Esophagus (tissue), 2 donors: ENCODE results near the gene EPN1. TPM values are rescaled to one million over a fixed set of nuclear protein-coding genes. Genes with fewer than 3 reads are reported as not detected.

ENCODE experiments used
- H3K27ac ChIP-seq, 2 donors: one replicate each; pipeline ENCODE4 v1.5.1; 2013; ENCODE audit warnings: low read depth in 2 of 2, mild to moderate bottlenecking in 2 of 2, inconsistent platforms in 1 of 2, low read length in 1 of 2, moderate library complexity in 1 of 2
- H3K27me3 ChIP-seq, 2 donors: one replicate each; pipeline ENCODE4 v1.6.1; 2013; ENCODE audit warnings: low read length in 2 of 2, control low read depth in 1 of 2, mild to moderate bottlenecking in 1 of 2; ENCODE audit not compliant: insufficient read depth in 2 of 2, control insufficient read depth in 1 of 2
- H3K36me3 ChIP-seq, 2 donors: one replicate each; pipeline ENCODE4 v1.6.1; 2013; ENCODE audit warnings: low read length in 1 of 2; ENCODE audit not compliant: control insufficient read depth in 2 of 2, insufficient read depth in 2 of 2
- H3K4me1 ChIP-seq, 2 donors: one replicate each; pipeline ENCODE4 v1.6.1; 2013; ENCODE audit warnings: low read length in 1 of 2; ENCODE audit not compliant: control insufficient read depth in 2 of 2, insufficient read depth in 2 of 2
- H3K4me3 ChIP-seq, 2 donors: one replicate each; pipeline ENCODE4 v1.5.1; 2013; ENCODE audit warnings: low read length in 2 of 2, mild to moderate bottlenecking in 2 of 2, low read depth in 1 of 2, moderate library complexity in 1 of 2
- H3K9me3 ChIP-seq, 2 donors: one replicate each; pipeline ENCODE4 v1.6.1; 2013; ENCODE audit warnings: mild to moderate bottlenecking in 2 of 2, low read depth in 1 of 2, low read length in 1 of 2, moderate library complexity in 1 of 2; ENCODE audit not compliant: control insufficient read depth in 2 of 2, insufficient read depth in 1 of 2
- WGBS, 2 donors: extraction: QIAGEN DNeasy Blood & Tissue Kit; methylation state at CpG; one replicate each; pipeline ENCODE4 v1.1.7; 2013; 5-methylcytosine and 5-hydroxymethylcytosine counted together
- polyA plus RNA-seq, 2 donors: library from polyadenylated mRNA; stranded (reverse); fragments of 200-250 nt; gene quantifications; one replicate each; pipeline ENCODE4 v1.2.3, GENCODE V29; 2013
- donor health status: healthy with polysubstance abuse.
- donor health status: Bipolar disorder and iron deficiency.

EPN1 gene
- polyA plus RNA-seq: 10 to 100 TPM; 79.1 to 83.0 TPM

DNA sequence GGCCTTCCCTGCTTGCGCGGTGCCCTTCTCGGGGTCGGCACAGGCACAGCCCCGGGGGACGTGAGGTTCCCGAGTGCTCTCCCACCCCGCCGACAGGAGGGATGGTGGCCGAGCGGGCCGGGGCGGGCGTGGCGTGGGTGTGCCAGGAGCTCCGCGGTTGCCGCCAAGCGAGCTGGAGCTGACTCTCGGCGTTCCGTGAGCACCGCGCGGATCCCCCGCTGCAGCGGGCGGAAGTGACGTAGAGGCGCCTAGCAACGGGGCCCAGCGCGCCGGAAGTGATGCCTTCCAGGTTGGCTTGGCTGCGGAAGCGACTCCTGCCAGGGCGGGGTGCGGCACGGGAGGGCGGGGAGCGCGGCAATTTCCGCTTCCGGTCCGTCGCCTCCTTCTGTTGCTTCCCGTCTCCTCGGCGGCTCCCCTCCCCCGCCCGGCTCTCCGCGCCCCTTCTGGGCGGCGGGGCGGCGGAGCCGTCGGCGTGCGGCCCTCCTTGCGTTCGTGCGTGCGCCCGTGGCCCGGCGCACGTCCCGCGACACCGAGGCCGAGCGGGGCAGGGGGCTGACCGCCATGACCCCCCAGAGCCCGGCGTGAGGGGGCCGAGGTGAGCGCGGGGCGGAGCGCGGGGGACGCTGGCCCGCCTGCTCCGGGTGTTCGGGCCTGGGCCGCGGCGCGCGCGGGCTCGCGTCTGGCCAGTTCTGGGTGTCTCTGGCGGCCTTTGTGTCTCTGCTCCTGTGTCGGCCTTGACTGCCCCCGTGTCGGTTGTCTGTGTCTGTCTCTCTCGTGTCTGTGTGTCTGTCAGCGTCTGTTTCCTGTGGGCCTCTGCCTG, at the start of gene EPN1:
Gene EPN1 (plus strand): TSS at position 386 of the 820 bp plus-strand sequence. CDS start 3,402 bp downstream, outside the sequence.
- 1% methylated on average over 44 to 101 of the region's 101 CpGs for WGBS, 2 donors
- Histone ChIP-seq H3K4me1 (peaks cover 4 to 20% of the 10 kb centered on the region in 2 donors), H3K36me3 (peaks cover 0 to 30% of the 10 kb centered on the region in 2 donors), H3K27ac (peak within 1 kb of the TSS; percentile 91 to 97), H3K9me3 (peaks cover 0 to 3% of the 10 kb centered on the region in 2 donors), H3K27me3 (no peaks in the 10 kb centered on the region), H3K4me3 (peak within 1 kb of the TSS; percentile 97 to 98)

DNA sequence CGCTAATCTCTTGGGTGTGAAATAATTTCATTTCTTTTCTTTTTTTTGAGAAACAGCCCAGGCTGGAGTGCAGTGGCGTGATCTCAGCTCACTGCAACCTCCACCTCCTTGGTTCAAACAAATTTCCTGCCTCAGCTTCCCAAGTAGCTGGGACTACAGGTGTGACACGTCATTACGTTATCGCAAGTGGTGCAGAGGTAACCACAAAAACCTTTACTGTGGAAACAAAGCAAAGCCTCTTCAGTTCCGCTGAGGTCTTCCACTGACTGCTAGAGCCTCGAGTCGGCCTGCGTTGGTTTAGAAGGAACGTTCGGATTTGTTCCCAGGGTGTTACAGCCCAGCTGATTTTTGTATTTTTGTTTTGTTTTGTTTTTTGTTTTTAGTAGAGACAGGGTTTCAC, 48.7 kb upstream of the EPN1 start:
- Histone ChIP-seq H3K36me3 (peaks cover 0 to 4% of the 10 kb centered on the region in 2 donors), H3K27ac (no peak overlapping the region), H3K4me3 (no peak overlapping the region), H3K9me3 (no peaks in the 10 kb centered on the region), H3K4me1 (peaks cover 0 to 1% of the 10 kb centered on the region in 2 donors), H3K27me3 (no peaks in the 10 kb centered on the region)
- 62 to 83% methylated on average over 11 of the region's 11 CpGs for WGBS, 2 donors

DNA sequence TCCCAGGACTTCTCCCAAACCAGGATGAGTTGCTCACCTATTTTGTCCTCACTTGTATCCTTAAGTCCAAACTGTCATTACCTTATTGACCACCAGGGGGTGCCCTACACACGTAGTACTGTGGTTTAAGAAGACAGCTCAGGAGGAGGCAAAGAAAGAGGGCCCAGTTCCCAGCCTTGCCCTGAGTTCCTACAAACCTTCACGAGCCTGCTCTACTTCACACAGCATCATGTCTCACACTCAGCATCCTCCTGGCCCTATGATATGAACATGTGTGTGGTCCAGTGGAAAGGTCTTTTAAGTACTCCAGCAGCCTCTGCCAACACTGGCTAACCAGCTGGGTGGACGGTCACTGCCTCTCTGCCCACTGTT, 42.6 kb upstream of the EPN1 start:
- peak overlapping the region in 1 of 2 donors; percentile 70 for H3K27ac ChIP-seq
- no peaks in the 10 kb centered on the region for H3K27me3 ChIP-seq
- no peaks in the 10 kb centered on the region for H3K36me3 ChIP-seq
- H3K4me1 ChIP-seq: peaks cover 4 to 13% of the 10 kb centered on the region in 2 donors
- WGBS, 2 donors: 29 to 31% methylated on average over 3 of the region's 3 CpGs
- no peaks in the 10 kb centered on the region for H3K9me3 ChIP-seq
- H3K4me3 ChIP-seq: no peak overlapping the region

DNA sequence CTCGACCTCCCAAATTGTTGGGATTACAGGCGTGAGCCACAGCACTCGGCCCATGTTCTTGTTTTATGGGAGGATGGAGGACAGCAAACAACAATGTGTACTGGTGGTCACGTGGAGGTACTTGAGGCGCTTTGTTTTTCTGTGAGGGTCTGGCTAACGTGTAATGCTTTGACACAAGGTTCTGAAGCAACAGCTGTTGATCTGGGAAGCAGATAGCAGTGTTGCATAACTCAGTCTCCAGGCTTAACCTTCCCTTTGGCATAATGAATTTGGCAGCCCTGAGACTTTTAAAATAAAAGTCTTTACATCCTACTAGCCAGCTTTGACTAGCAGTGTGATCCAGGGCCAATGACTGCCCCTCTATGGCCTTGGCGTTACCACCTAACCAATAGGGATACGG, 41.2 kb upstream of the EPN1 start:
- H3K9me3 ChIP-seq: no peaks in the 10 kb centered on the region
- no peaks in the 10 kb centered on the region for H3K36me3 ChIP-seq
- H3K4me3 ChIP-seq: no peak overlapping the region
- no peak overlapping the region for H3K27ac ChIP-seq
- WGBS, 2 donors: 82 to 85% methylated on average over 8 of the region's 8 CpGs
- peaks cover 4 to 13% of the 10 kb centered on the region in 2 donors for H3K4me1 ChIP-seq
- no peaks in the 10 kb centered on the region for H3K27me3 ChIP-seq

DNA sequence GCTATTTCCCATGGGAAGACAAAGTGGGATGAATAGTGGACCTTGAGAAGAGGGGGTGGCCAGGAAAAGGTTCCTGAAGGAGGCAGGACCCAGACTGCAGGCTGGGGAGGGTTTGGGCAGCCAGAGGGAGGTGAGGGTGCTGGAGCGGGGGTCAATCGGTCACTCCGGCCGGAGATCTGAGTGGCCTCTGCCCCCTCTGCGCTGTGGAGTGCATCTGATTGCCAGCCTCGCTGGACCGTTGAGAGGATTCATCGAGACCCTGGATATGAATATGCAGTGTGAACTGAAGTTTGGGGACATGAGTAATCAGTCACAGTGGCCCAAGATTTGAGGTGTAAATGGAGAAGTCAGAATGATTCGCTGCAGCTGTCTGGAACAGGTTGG, 39.7 kb upstream of the EPN1 start:
- no peaks in the 10 kb centered on the region for H3K36me3 ChIP-seq
- peak overlapping the region; percentile 97 to 99 for H3K27ac ChIP-seq
- peak overlapping the region; percentile 90 to 97 for H3K4me3 ChIP-seq
- WGBS, 2 donors: 5 to 10% methylated on average over 9 of the region's 9 CpGs
- peaks cover 4 to 17% of the 10 kb centered on the region in 2 donors for H3K4me1 ChIP-seq
- no peaks in the 10 kb centered on the region for H3K9me3 ChIP-seq
- no peaks in the 10 kb centered on the region for H3K27me3 ChIP-seq

DNA sequence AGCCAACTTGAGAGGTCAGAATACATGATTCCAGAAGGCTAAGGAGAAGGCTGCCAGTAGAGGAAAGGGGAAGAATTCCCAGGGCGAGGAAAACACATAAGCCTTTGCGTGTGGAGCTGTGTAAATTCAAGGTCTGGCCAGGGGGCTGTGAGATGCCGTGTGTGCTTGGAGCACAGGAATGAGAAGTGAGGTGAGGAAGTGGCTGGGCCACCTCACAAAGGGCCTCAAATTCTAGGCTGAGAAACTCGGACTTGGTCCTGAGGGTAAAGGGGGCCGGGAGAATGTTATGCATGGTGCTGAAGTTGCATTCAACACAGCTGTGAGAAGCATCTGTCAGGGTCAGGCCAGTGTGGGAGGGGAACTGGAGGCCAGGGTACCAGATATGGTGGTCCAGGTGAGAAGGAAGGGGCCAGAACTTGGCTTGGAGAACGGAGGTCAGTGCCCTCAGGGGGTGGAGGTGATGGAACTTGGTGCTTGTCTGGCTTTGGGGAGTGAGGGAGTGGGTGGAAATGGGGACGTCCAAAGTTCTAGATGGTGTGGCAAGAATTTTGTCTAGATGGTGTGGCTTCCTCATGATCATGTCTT, 39.1 kb upstream of the EPN1 start:
- peak overlapping the region; percentile 97 to 99 for H3K27ac ChIP-seq
- H3K27me3 ChIP-seq: no peaks in the 10 kb centered on the region
- WGBS, 2 donors: 57 to 61% methylated on average over 7 of the region's 7 CpGs
- no peaks in the 10 kb centered on the region for H3K9me3 ChIP-seq
- H3K36me3 ChIP-seq: no peaks in the 10 kb centered on the region
- H3K4me1 ChIP-seq: peaks cover 4 to 17% of the 10 kb centered on the region in 2 donors
- H3K4me3 ChIP-seq: peak overlapping the region in 1 of 2 donors; percentile 90

DNA sequence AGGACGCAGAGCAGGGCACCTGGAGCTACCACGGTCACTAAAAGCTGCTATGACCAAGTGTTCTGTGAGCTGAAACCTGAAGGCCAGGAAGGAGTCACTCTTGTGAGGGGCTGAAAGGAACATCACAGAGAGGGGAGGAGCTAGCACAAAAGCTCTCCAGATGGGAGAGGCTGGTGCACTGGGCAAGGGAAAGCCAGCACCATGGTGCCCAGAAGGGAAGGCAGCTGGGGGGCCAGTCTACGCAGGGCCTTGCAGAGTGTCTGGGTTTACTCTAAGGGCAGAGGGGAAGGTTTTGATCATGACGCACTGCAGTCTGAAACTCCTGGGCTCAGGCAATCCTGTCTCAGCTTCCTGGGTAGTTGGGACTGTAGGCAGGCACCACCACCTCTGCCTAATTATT, 38.3 kb upstream of the EPN1 start:
- Histone ChIP-seq H3K9me3 (no peaks in the 10 kb centered on the region), H3K27me3 (no peaks in the 10 kb centered on the region), H3K36me3 (no peaks in the 10 kb centered on the region), H3K4me1 (peaks cover 4 to 17% of the 10 kb centered on the region in 2 donors), H3K4me3 (no peak overlapping the region), H3K27ac (peak overlapping the region in 1 of 2 donors; percentile 47)
- WGBS, 2 donors: 85% methylated on average over 4 of the region's 4 CpGs

DNA sequence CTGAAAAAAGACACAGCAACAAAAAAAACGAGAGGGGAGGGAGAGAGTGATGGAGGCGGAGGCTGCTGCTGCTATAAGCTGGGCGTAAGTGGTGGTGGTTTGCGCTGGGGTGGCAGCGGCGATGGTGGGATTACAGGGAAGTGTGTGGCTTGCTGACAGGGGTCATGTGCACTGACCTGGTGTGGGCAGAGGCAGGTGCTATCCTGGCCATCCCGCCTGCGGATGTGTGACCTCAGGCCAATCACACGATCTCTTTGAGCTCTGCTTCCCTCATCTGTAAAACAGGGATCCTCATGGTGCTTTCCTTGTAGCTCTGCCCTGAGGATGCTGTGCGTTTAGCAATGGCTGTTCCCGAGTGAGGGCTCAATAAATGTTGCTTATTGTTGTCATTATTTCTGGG, 37.5 kb upstream of the EPN1 start:
- Histone ChIP-seq H3K36me3 (no peaks in the 10 kb centered on the region), H3K4me3 (no peak overlapping the region), H3K27me3 (no peaks in the 10 kb centered on the region), H3K4me1 (peaks cover 7 to 19% of the 10 kb centered on the region in 2 donors), H3K27ac (no peak overlapping the region), H3K9me3 (no peaks in the 10 kb centered on the region)
- 72 to 75% methylated on average over 11 of the region's 11 CpGs for WGBS, 2 donors

DNA sequence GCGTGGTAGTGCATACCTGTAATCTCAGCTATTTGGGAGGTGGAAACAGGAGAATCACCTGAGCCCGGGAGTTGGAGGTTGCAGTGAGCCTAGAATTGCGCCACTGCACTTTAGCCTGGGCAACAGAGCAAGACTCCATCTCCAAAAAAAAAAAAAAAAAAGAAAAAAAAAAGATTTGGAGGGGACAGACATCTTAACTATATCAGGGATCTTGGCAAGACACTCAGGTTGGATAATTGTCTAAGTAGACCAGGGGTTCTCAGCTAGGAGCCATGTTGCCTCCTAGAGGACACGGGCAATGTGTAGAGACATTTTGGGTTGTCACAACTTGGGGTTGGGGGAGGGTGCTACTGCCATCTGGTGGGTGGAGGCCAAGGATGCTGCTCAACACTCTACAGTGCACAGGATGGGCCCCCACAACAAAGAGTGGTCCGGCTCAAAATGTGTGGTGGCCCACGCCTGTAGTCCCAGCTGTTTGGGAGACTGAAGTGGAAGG, 36.1 kb upstream of the EPN1 start:
- H3K4me1 ChIP-seq: peaks cover 11 to 19% of the 10 kb centered on the region in 2 donors

More for the DNA sequence above, 36.1 kb upstream of the EPN1 start:
- Histone ChIP-seq H3K27me3 (no peaks in the 10 kb centered on the region), H3K9me3 (no peaks in the 10 kb centered on the region), H3K36me3 (no peaks in the 10 kb centered on the region), H3K4me3 (no peak overlapping the region), H3K27ac (no peak overlapping the region)
- 86 to 88% methylated on average over 6 of the region's 6 CpGs for WGBS, 2 donors
